ENCODE data around the gene CISD3. TPM values are rescaled to one million over a fixed set of nuclear protein-coding genes. Genes with fewer than 3 reads are reported as not detected.

Gene CISD3
- total and polyA plus RNA-seq, 2 experiments from 2014 or later: 7.2 to 44.6 TPM

DNA sequence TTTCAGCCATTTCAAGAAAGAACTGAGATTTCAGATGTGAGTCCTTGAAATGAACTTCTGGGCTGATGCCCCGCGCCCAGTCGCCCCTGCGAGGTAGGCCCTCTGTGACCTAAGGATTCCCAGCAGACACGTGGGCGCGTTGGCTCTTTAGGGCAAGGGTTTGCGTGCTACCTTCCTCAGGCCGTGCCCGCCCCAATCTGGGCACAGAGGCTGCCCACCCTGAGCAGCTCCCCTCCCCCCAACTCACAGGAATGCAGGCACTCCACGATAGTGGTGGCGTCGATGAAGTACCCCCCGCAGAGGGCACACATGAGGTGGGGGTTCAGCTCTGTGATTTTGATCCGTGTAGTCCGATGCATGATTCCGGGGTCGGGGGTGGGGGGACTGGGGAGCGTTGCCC lies 9.9 kb downstream of the CISD3 start:
- Histone ChIP-seq H3K27me3 (replicated peaks; ENCODE audit: insufficient read depth) (no peaks in the 10 kb centered on the region), H3F3A (ENCODE audit: insufficient read depth) (peaks cover 20% of the 10 kb centered on the region; the same call in 1 of the 2 replicates), H4K20me1 (ENCODE audit: insufficient read depth) (no peaks in the 10 kb centered on the region), H3K4me1 (ENCODE audit: insufficient read depth) (peaks cover 15% of the 10 kb centered on the region), H3K27ac (no peak overlapping the region), H3K4me3 (no peak overlapping the region), H3K36me3 (ENCODE audit: low read depth) (peaks cover 9% of the 10 kb centered on the region; the same call in 1 of the 2 replicates), H3K9me3 (ENCODE audit: low read depth) (no peaks in the 10 kb centered on the region), H3K9me2 (ENCODE audit: insufficient read depth) (no peaks in the 10 kb centered on the region), H3K79me2 (ENCODE audit: insufficient read depth) (peaks cover 67% of the 10 kb centered on the region), H3K4me2 (ENCODE audit: unreplicated experiment) (no peak overlapping the region), H3K9ac (no peak overlapping the region), H2AFZ (no peak overlapping the region)
- WGBS, 2 experiments (ENCODE audit: low coverage in 1 of 2, low lambda C conversion rate in 2 of 2, missing lambda C conversion rate in 2 of 2): 96% methylated on average over 15 to 19 of the region's 19 CpGs
- in situ Hi-C loops (cut with MboI): no loop called here
- no peak for TF ChIP-seq EZH2 (IDR thresholded peaks at IDR 0.05; ENCODE audit: insufficient read depth, poor library complexity, severe bottlenecking)
- no peak for TF ChIP-seq EZH2phosphoT487 (IDR thresholded peaks at IDR 0.05; ENCODE audit: insufficient read depth, low read depth)
- DNase-seq: no peak

DNA sequence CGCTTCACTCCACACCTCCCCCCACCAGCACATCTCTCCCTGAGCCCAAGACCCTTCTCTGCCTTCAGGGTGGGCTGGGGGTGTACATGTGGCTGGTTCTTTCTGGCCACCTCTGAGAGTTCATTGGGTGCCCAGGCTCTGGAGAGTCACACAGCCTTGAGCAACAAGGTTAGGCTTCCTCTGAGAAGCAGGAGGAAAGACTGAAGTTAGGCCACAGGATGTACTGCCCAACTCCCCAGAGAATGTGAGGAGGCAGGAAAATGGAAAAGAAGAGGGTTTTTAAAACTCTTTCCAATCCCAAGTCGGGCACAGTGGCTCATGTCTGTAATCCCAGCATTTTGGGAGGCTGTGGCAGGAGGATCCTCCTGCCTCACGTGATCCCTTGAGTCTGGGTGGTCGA lies 10.7 kb downstream of the CISD3 start:
- Histone ChIP-seq H3K4me1 (ENCODE audit: insufficient read depth) (peaks cover 12% of the 10 kb centered on the region), H3K4me3 (no peak overlapping the region), H3K4me2 (ENCODE audit: unreplicated experiment) (no peak overlapping the region), H3K27me3 (replicated peaks; ENCODE audit: insufficient read depth) (no peaks in the 10 kb centered on the region), H3K9me2 (ENCODE audit: insufficient read depth) (no peaks in the 10 kb centered on the region), H3F3A (ENCODE audit: insufficient read depth) (peaks cover 14% of the 10 kb centered on the region; the same call in 1 of the 2 replicates), H4K20me1 (ENCODE audit: insufficient read depth) (no peaks in the 10 kb centered on the region), H3K9me3 (ENCODE audit: low read depth) (no peaks in the 10 kb centered on the region), H2AFZ (no peak overlapping the region), H3K36me3 (ENCODE audit: low read depth) (peaks cover 9% of the 10 kb centered on the region; the same call in 1 of the 2 replicates), H3K9ac (no peak overlapping the region), H3K27ac (no peak overlapping the region), H3K79me2 (ENCODE audit: insufficient read depth) (peaks cover 75% of the 10 kb centered on the region)
- WGBS, 2 experiments (ENCODE audit: low coverage in 1 of 2, low lambda C conversion rate in 2 of 2, missing lambda C conversion rate in 2 of 2): 95 to 96% methylated on average over 4 of the region's 4 CpGs
- no peak for TF ChIP-seq EZH2phosphoT487 (IDR thresholded peaks at IDR 0.05; ENCODE audit: insufficient read depth, low read depth)
- no peak for TF ChIP-seq EZH2 (IDR thresholded peaks at IDR 0.05; ENCODE audit: insufficient read depth, poor library complexity, severe bottlenecking)
- in situ Hi-C loops (cut with MboI): no loop called here
- DNase-seq: no peak

- Histone ChIP-seq H4K20me1 (ENCODE audit: insufficient read depth) (no peaks in the 10 kb centered on the region), H3K9me2 (ENCODE audit: insufficient read depth) (no peaks in the 10 kb centered on the region), H3K9me3 (ENCODE audit: low read depth) (no peaks in the 10 kb centered on the region), H3K4me2 (ENCODE audit: unreplicated experiment) (no peak overlapping the region), H3F3A (ENCODE audit: insufficient read depth) (peaks cover 13% of the 10 kb centered on the region; the same call in 1 of the 2 replicates), H3K4me3 (no peak overlapping the region), H3K36me3 (ENCODE audit: low read depth) (peaks cover 9% of the 10 kb centered on the region; the same call in 1 of the 2 replicates), H2AFZ (no peak overlapping the region), H3K27ac (no peak overlapping the region), H3K27me3 (replicated peaks; ENCODE audit: insufficient read depth) (no peaks in the 10 kb centered on the region), H3K9ac (no peak overlapping the region; the same call in 1 of the 2 replicates), H3K79me2 (ENCODE audit: insufficient read depth) (peaks cover 81% of the 10 kb centered on the region), H3K4me1 (ENCODE audit: insufficient read depth) (peaks cover 18% of the 10 kb centered on the region)
- in situ Hi-C loops (cut with MboI): no loop called here
- DNase-seq: no peak
- TF ChIP-seq EZH2 (IDR thresholded peaks at IDR 0.05; ENCODE audit: insufficient read depth, poor library complexity, severe bottlenecking): no peak
- TF ChIP-seq EZH2phosphoT487 (IDR thresholded peaks at IDR 0.05; ENCODE audit: insufficient read depth, low read depth): no peak
- 73 to 77% methylated on average over 5 of the region's 5 CpGs for WGBS, 2 experiments (ENCODE audit: low coverage in 1 of 2, low lambda C conversion rate in 2 of 2, missing lambda C conversion rate in 2 of 2)
Measured at GRCh38 chr17:38741461-38741860, 11.3 kb downstream of the CISD3 start.

DNA sequence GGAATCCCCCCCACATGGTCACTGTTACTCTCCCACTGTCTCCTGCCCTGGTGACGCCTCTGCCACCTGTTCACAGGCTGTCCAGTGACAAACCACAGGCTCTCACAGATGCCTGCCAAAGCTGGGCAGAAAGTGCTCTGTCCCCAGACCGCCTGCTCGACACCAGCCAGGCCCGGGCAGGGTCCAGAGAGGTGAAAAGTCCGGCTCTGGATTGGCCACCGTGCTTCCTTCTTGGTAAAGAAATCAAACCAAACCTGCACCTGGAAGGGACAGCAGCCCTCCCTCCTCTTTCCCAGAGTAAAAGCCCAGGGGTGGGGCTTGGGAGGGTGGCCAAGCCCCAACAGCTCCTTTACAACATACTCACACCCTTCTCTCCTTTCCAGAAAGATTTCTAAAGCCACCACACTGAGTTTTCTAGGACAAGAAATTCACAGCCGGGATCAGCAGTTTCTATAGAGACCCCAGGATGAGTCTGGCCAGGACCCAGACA lies 11.8 kb downstream of the CISD3 start:
- WGBS, 2 experiments (ENCODE audit: low coverage in 1 of 2, low lambda C conversion rate in 2 of 2, missing lambda C conversion rate in 2 of 2): 35 to 39% methylated on average over 7 of the region's 7 CpGs
- Histone ChIP-seq H3K9ac (peak overlapping the region; percentile 68), H3K9me3 (ENCODE audit: low read depth) (no peaks in the 10 kb centered on the region), H3F3A (ENCODE audit: insufficient read depth) (peaks cover 13% of the 10 kb centered on the region; the same call in 1 of the 2 replicates), H3K4me2 (ENCODE audit: unreplicated experiment) (no peak overlapping the region), H2AFZ (no peak overlapping the region), H3K79me2 (ENCODE audit: insufficient read depth) (peaks cover 86% of the 10 kb centered on the region), H3K4me3 (no peak overlapping the region), H3K36me3 (ENCODE audit: low read depth) (peaks cover 5% of the 10 kb centered on the region; the same call in 1 of the 2 replicates), H4K20me1 (ENCODE audit: insufficient read depth) (no peaks in the 10 kb centered on the region), H3K27ac (peak overlapping the region; percentile 79), H3K4me1 (ENCODE audit: insufficient read depth) (peaks cover 20% of the 10 kb centered on the region), H3K9me2 (ENCODE audit: insufficient read depth) (no peaks in the 10 kb centered on the region), H3K27me3 (replicated peaks; ENCODE audit: insufficient read depth) (no peaks in the 10 kb centered on the region)
- TF ChIP-seq EZH2phosphoT487 (IDR thresholded peaks at IDR 0.05; ENCODE audit: insufficient read depth, low read depth): no peak
- TF ChIP-seq EZH2 (IDR thresholded peaks at IDR 0.05; ENCODE audit: insufficient read depth, poor library complexity, severe bottlenecking): no peak
- in situ Hi-C loops (cut with MboI): no loop called here
- peak; percentile 55 for DNase-seq

All from GM23248 (cell line).